H9 (cell line): ENCODE results near the gene KCNG1. TPM values are rescaled to one million over a fixed set of nuclear protein-coding genes. Genes with fewer than 3 reads are reported as not detected.

Source experiments
- DNase-seq: peaks from one replicate; pipeline ENCODE4 v3.0.0-alpha.2; 2017
- H2AFZ ChIP-seq: one replicate; pipeline ENCODE4 v1.6.1; 2013; ENCODE audit warnings: mild to moderate bottlenecking, low read length, control low read depth, moderate library complexity
- H2AK5ac ChIP-seq: 2 replicates; pipeline ENCODE4 v1.6.1; 2013; ENCODE audit warnings: low read length, control low read depth, mixed read lengths; ENCODE audit not compliant: insufficient read length
- H2BK120ac ChIP-seq: one replicate; pipeline ENCODE4 v1.6.1; 2013; ENCODE audit warnings: low read depth, mild to moderate bottlenecking, low read length, control low read depth, inconsistent platforms; ENCODE audit not compliant: poor library complexity, severe bottlenecking
- H2BK12ac ChIP-seq: 2 replicates; pipeline ENCODE4 v1.6.1; 2013; ENCODE audit warnings: low read length, control low read depth, mixed read lengths, low read depth; ENCODE audit not compliant: insufficient read length
- H2BK15ac ChIP-seq: 2 replicates; pipeline ENCODE4 v1.6.1; 2013; ENCODE audit warnings: low read depth, low read length, control low read depth
- H2BK20ac ChIP-seq: one replicate; pipeline ENCODE4 v1.6.1; 2013; ENCODE audit warnings: low read depth, mild to moderate bottlenecking, low read length, control low read depth, inconsistent platforms; ENCODE audit not compliant: poor library complexity, severe bottlenecking
- H2BK5ac ChIP-seq: 2 replicates; pipeline ENCODE4 v1.6.1; 2013; ENCODE audit warnings: low read length, control low read depth, mixed read lengths; ENCODE audit not compliant: insufficient read length
- H3K14ac ChIP-seq: 2 replicates; pipeline ENCODE4 v1.6.1; 2013; ENCODE audit warnings: low read length, control low read depth; ENCODE audit not compliant: insufficient read depth
- H3K18ac ChIP-seq: 2 replicates; pipeline ENCODE4 v1.6.1; 2013; ENCODE audit warnings: low read depth, mild to moderate bottlenecking, mixed read lengths, low read length, control low read depth; ENCODE audit not compliant: insufficient read length
- H3K23ac ChIP-seq: 2 replicates; pipeline ENCODE4 v1.6.1; 2013; ENCODE audit warnings: low read length, control low read depth, mixed read lengths, low read depth; ENCODE audit not compliant: insufficient read length
- H3K23me2 ChIP-seq: 2 replicates; pipeline ENCODE4 v1.6.1; 2013; ENCODE audit warnings: low read depth, mild to moderate bottlenecking, mixed read lengths, low read length, control low read depth; ENCODE audit not compliant: insufficient read length, poor library complexity, severe bottlenecking
- H3K27ac ChIP-seq: 2 replicates; pipeline ENCODE4 v1.5.1; 2013; ENCODE audit warnings: low read length, control low read depth, mixed read lengths, low read depth; ENCODE audit not compliant: insufficient read length
- H3K27me3 ChIP-seq: 2 replicates; pipeline ENCODE4 v1.6.1; 2013; ENCODE audit warnings: low read length, control low read depth, inconsistent platforms; ENCODE audit not compliant: insufficient read depth
- H3K4ac ChIP-seq: 2 replicates; pipeline ENCODE4 v1.6.1; 2013; ENCODE audit warnings: low read depth, mild to moderate bottlenecking, control low read depth, inconsistent platforms, low read length, moderate library complexity
- H3K4me1 ChIP-seq: 2 replicates; pipeline ENCODE4 v1.6.1; 2013; ENCODE audit warnings: low read length, control low read depth, inconsistent platforms; ENCODE audit not compliant: insufficient read depth
- H3K4me2 ChIP-seq: 2 replicates; pipeline ENCODE4 v1.6.1; 2013; ENCODE audit warnings: low read length, control low read depth, mixed read lengths; ENCODE audit not compliant: insufficient read length, insufficient read depth
- H3K56ac ChIP-seq: 2 replicates; pipeline ENCODE4 v1.6.1; 2013; ENCODE audit warnings: low read depth, mild to moderate bottlenecking, mixed read lengths, low read length, control low read depth; ENCODE audit not compliant: insufficient read length
- H3K79me1 ChIP-seq: 2 replicates; pipeline ENCODE4 v1.6.1; 2013; ENCODE audit warnings: low read depth, mild to moderate bottlenecking, moderate library complexity, low read length, control low read depth, inconsistent platforms; ENCODE audit not compliant: insufficient read depth, poor library complexity, severe bottlenecking
- H3K79me2 ChIP-seq: 2 replicates; pipeline ENCODE4 v1.6.1; 2013; ENCODE audit warnings: low read length, control low read depth, inconsistent platforms; ENCODE audit not compliant: insufficient read depth
- H3K9ac ChIP-seq: 2 replicates; pipeline ENCODE4 v1.6.1; 2013; ENCODE audit warnings: low read length, control low read depth, mixed read lengths; ENCODE audit not compliant: insufficient read length; ENCODE audit errors: extremely low read depth
- H3K9me3 ChIP-seq: one replicate; pipeline ENCODE4 v1.6.1; 2013; ENCODE audit warnings: low read depth, low read length, inconsistent platforms; ENCODE audit not compliant: control insufficient read depth
- H3T11ph ChIP-seq: one replicate; pipeline ENCODE4 v1.6.1; 2013; ENCODE audit warnings: mild to moderate bottlenecking, low read length, control low read depth, inconsistent platforms
- H4K20me1 ChIP-seq: one replicate; pipeline ENCODE4 v1.6.1; 2013; ENCODE audit not compliant: control insufficient read depth, insufficient read length, insufficient read depth
- H4K5ac ChIP-seq: 2 replicates; pipeline ENCODE4 v1.6.1; 2013; ENCODE audit warnings: low read depth, mild to moderate bottlenecking, mixed read lengths, low read length, control low read depth; ENCODE audit not compliant: insufficient read length
- H4K8ac ChIP-seq: replicated peaks from 2 replicates; pipeline ENCODE4 v1.6.1; 2013; ENCODE audit warnings: low read length, control low read depth, mixed read lengths, low read depth; ENCODE audit not compliant: insufficient read length
- H4K91ac ChIP-seq: 2 replicates; pipeline ENCODE4 v1.6.1; 2013; ENCODE audit warnings: low read depth, mild to moderate bottlenecking, moderate library complexity, mixed read lengths, low read length, control low read depth; ENCODE audit not compliant: insufficient read length
- H3K27ac Mint-ChIP-seq, 3 experiments: 2 replicates in 2 of 3; 3 replicates in 1 of 3; pipeline ENCODE4 v1.8.0; 2020 to 2021; ENCODE audit warnings: mixed read lengths in 3 of 3, mild to moderate bottlenecking in 1 of 3, moderate library complexity in 1 of 3
- H3K27me3 Mint-ChIP-seq: 2 replicates; pipeline ENCODE4 v1.8.0; 2021; ENCODE audit warnings: low read depth, mild to moderate bottlenecking, moderate library complexity, mixed read lengths
- H3K36me3 Mint-ChIP-seq, 3 experiments: 2 replicates in 2 of 3; 3 replicates in 1 of 3; pipeline ENCODE4 v1.8.0; 2020 to 2021; ENCODE audit warnings: low read depth in 3 of 3, mixed read lengths in 3 of 3; ENCODE audit not compliant: insufficient read depth in 1 of 3
- H3K4me1 Mint-ChIP-seq, 2 experiments: 2 replicates each; pipeline ENCODE4 v1.8.0; 2020; ENCODE audit warnings: mixed read lengths in 2 of 2
- H3K4me3 Mint-ChIP-seq, 2 experiments: 2 replicates in 1 of 2; 3 replicates in 1 of 2; pipeline ENCODE4 v1.8.0; 2020 to 2021; ENCODE audit warnings: mild to moderate bottlenecking in 2 of 2, mixed read lengths in 2 of 2, moderate library complexity in 1 of 2
- H3K9me3 Mint-ChIP-seq, 2 experiments: 2 replicates in 1 of 2; 3 replicates in 1 of 2; pipeline ENCODE4 v1.8.0; 2020; ENCODE audit warnings: mild to moderate bottlenecking in 2 of 2, mixed read lengths in 2 of 2, moderate library complexity in 1 of 2
- WGBS: extraction: QIAGEN DNeasy Blood & Tissue Kit; methylation state at CpG from one replicate; pipeline ENCODE4 v1.1.7; 2013; ENCODE audit warnings: missing lambda C conversion rate, low lambda C conversion rate, mixed read lengths; ENCODE audit not compliant: insufficient read length; ENCODE audit errors: extremely low coverage; 5-methylcytosine and 5-hydroxymethylcytosine counted together
- total RNA-seq: library from RNA; stranded (reverse); gene quantifications from 2 replicates; pipeline ENCODE4 v1.2.1, GENCODE V29; 2021
- TF ChIP-seq, protein P1 (sequence below): fragments of 200-600 bp; sonication (generic); conservative IDR thresholded peaks from 3 replicates; pipeline ENCODE4 v1.8.0; 2021; ENCODE audit warnings: antibody characterized with exemption, mild to moderate bottlenecking

Gene KCNG1
- total RNA-seq, 1 experiment from 2014 or later: 13.2 TPM

DNA sequence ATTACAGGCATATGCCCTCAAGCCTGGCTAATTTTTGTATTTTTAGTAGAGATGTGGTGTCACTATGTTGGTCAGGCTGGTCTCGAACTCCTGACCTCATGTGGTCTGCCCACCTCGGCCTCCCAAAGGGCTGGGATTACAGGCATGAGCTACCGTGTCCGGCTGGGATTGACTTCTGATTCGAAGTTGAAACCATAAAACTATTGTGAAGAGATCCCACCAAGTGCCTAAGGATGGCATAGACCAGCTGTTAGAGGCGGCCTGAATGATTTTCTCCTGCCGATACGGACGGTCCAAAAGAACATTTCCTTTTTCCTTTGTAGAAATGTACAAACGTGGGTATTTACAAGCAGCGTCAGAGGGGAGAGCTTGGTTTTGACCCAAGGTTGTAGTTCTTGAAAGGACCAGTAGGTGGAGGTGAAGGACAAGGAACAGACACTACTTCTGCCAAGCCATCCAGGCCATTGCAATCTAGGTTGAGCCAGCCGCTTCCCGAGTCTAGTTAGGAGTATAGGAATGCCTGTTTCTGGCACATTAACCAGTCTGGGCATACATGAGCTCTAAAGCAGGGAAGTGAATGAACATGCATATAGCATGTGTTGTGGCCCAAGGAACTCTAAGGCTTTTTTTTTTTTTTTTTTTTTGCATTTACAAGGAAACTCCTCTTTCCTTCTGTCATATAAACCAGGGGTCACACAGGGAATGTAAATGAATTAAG lies 35.3 kb downstream of the KCNG1 start:
- Histone ChIP-seq H3K9ac (no peak overlapping the region), H3K27ac (no peak overlapping the region)

More for the DNA sequence above, 35.3 kb downstream of the KCNG1 start:
- Histone ChIP-seq H4K20me1 (no peaks in the 10 kb centered on the region), H3K56ac (no peak overlapping the region), H2BK15ac (no peak overlapping the region), H3K18ac (no peak overlapping the region), H3K23ac (no peak overlapping the region), H3T11ph (no peak overlapping the region), H2BK20ac (no peak overlapping the region), H2AFZ (no peak overlapping the region), H3K4ac (no peak overlapping the region), H3K9me3 (no peaks in the 10 kb centered on the region), H3K14ac (no peak overlapping the region), H2BK5ac (no peak overlapping the region), H3K4me1 (no peaks in the 10 kb centered on the region), H4K8ac (no peak overlapping the region), H4K5ac (no peak overlapping the region), H4K91ac (no peak overlapping the region), H2BK120ac (no peak overlapping the region), H3K4me2 (no peak overlapping the region), H2AK5ac (no peak overlapping the region), H3K23me2 (no peaks in the 10 kb centered on the region), H3K79me1 (no peaks in the 10 kb centered on the region), H2BK12ac (no peak overlapping the region), H3K27me3 (no peaks in the 10 kb centered on the region), H3K79me2 (no peaks in the 10 kb centered on the region)
- no peak overlapping the region for H3K27ac Mint-ChIP-seq
- no peaks in the 10 kb centered on the region for H3K36me3 Mint-ChIP-seq
- H3K4me1 Mint-ChIP-seq: peaks cover 26 to 30% of the 10 kb centered on the region in 2 experiments
- TF ChIP-seq, protein P1, sequence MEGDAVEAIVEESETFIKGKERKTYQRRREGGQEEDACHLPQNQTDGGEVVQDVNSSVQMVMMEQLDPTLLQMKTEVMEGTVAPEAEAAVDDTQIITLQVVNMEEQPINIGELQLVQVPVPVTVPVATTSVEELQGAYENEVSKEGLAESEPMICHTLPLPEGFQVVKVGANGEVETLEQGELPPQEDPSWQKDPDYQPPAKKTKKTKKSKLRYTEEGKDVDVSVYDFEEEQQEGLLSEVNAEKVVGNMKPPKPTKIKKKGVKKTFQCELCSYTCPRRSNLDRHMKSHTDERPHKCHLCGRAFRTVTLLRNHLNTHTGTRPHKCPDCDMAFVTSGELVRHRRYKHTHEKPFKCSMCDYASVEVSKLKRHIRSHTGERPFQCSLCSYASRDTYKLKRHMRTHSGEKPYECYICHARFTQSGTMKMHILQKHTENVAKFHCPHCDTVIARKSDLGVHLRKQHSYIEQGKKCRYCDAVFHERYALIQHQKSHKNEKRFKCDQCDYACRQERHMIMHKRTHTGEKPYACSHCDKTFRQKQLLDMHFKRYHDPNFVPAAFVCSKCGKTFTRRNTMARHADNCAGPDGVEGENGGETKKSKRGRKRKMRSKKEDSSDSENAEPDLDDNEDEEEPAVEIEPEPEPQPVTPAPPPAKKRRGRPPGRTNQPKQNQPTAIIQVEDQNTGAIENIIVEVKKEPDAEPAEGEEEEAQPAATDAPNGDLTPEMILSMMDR: peak; percentile 87
- no peaks in the 10 kb centered on the region for H3K9me3 Mint-ChIP-seq
- DNase-seq: peak; percentile 81
- H3K4me3 Mint-ChIP-seq: no peak overlapping the region
- peaks cover 6% of the 10 kb centered on the region for H3K27me3 Mint-ChIP-seq
- no CpG with 5 or more reads among the region's 13 CpGs for WGBS
